NCI-H2196 treated with DMSO at 0.1 percent for 48 hours (cell line): ENCODE results near the gene DLX5.
A peak's percentile ranks its signal among the peaks of the same experiment; 100 is the strongest.
"Not testable (repeated sequence)": the region's sequence is repeated elsewhere in the genome, so short reads cannot be mapped to it uniquely, and the experiment has no call there.

Experiments
- DNase-seq: peaks from one replicate; lab custom pipeline; 2025; ENCODE audit not compliant: unreplicated experiment; lab: John Stamatoyannopoulos, UW

Gene DLX5

DNA sequence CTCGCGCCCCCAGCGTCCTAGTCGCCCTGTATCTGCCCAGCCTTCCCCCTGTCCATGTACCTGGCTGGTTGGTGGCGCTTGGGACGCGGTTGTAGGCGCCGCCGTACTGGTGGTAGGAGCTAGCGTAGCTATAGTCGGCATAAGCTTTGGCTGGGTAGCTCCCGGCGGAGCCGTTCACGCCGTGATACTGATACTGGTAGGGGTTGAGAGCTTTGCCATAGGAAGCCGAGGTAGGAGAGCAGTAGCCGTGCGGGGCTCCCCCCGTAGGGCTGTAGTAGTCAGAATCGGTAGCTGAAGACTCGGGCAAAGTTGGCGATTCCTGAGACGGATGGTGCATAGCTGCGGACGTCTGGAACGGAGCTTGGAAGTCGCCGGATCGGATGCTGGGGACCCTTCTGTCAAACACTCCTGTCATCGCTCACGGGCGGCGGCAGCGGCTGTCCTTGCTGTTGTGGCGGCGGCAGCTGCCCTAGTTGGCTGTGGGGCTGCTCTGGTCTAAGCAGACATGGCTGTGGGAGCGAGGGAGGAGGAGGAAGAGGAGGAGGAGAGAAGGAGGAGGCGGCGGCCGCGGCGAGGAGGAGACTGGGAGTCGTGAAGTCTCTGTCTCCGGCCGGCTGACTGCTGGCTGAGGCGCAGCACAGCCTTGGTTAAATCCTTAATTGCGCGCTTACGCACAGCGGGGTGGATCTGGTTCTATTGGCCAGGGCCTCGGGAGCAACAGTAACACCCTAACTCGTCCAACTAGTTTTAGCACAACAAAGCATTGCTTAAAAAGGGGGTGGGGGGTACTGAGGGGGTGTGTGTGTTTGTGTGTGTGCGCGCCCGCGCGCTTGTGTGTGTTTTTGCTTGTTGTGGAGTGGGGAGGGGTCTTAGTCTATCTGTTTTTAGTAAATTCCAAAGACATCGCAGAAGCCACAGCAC lies at the start of gene DLX5:
Gene DLX5 (minus strand): TSS at position 623 of the 921 bp plus-strand sequence. CDS start 208 bp downstream, at position 415.
- DNase-seq, result peak; percentile 20

DNA sequence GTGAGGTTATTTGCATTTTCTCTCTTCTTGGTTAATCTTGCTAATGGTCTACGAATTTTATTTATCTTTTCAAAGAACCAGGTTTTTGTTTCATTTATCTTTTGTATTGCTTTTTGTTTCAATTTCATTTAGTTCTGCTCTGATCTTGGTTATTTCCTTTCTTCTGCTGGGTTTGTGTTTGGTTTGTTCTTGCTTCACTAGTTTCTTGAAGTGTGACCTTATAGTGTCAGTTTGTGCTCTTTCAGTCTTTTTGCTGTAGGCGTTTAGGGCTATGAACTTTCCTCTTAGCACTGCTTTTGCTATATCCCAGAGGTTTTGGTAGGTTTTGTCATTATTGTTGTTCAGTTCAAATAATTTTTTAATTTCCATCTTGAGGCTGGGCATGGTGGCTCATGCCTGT lies 47.4 kb upstream of the DLX5 start:
- not testable (repeated sequence) for DNase-seq

DNA sequence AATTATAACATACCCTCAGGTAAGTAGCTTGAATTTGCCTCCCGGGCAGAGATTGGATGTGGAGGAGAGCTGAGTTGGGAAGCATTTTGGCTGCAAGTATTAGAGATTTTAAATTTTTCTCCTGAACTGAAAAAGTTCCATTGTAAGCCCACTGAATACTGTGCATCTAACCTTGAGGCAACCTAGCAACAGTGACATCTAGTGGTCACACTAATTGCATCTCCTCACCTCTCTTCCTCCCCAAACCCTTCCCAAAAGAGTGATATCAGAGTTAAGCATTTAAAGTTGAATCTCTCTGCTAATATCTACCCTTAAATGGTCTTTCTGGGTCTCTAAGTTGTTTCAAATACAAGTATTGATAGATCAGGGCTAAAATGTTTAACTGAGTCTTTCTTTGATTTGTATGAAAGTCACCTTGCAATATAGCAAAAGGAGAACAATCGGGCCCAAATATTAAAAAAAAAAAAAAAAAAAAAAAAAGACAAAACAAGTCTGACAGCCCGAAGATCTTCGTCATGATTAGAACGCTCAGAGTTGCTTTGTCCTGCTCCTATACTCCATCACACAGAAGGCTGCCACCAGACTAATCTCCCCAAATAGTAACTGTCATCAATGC lies 40.4 kb upstream of the DLX5 start:
- peak; percentile 43 for DNase-seq

DNA sequence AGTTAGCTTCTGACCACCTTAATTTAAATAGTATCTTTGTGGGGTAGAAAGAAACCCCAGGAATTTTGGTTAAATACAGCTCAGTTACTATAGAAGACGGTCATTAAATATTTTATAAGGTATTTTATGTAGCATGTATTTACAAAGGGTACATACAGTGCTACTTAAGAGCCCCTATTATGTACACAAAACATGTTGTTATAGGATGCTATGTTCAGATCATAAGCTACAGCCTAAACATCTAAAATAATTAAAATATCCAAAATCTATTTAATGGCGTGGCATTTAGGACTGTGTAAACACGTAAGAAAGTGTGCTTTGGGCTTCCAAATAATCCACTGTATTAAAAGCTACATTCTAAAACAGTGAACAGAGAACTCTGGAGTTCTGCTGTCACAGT lies 39.4 kb upstream of the DLX5 start:
- DNase-seq, result no peak

DNA sequence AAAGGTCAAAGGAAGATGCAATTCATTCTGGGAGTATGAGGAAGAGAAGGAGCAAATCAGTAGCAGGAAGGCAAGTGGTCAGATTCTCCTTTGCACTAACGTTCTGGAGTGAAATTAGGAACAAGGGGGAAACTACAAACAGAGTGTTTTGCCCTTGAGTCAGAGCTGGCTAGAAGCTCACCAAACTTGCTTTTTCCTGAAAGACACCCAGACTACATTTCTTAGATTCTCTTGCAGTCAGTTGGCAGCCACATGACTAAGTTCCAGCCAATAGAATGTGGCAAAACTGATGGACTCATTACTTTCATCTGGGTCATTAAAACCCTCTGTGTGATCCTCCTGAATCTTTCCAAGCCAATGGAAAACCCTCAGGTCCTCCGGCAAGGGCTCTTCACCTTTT lies 18.6 kb upstream of the DLX5 start:
- DNase-seq, result no peak

DNA sequence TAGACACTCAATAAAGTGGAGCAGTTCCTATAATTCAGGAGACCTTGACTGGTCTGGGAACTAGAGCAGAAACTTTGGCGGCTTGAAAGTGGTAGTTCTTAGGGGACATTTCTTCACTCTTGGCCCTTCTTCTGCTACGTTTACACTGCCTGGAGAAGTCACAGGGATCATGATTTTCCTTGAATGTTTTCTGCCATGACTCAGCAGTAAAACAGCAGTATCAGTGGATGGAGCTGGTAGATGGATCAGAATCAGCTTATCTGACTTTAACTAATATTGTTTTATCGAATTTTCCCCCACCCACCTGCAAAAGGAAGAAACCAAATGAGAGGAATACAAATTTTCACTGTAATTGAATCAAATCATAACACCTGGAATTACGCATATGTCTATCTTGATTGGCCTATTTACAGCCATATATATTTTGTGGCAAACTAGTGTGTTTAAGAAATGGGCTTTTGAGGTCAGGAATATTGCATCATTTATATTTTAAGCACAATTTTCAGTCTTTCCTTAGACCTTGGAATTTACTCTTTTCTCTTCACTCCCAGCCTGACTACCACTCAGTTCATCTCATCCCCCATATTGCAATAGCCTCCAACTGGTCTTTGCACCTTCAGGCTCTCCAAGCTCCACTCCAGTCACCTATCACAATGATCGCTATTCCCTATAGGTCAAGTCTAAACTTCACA lies 14.9 kb upstream of the DLX5 start:
- DNase-seq, result no peak

DNA sequence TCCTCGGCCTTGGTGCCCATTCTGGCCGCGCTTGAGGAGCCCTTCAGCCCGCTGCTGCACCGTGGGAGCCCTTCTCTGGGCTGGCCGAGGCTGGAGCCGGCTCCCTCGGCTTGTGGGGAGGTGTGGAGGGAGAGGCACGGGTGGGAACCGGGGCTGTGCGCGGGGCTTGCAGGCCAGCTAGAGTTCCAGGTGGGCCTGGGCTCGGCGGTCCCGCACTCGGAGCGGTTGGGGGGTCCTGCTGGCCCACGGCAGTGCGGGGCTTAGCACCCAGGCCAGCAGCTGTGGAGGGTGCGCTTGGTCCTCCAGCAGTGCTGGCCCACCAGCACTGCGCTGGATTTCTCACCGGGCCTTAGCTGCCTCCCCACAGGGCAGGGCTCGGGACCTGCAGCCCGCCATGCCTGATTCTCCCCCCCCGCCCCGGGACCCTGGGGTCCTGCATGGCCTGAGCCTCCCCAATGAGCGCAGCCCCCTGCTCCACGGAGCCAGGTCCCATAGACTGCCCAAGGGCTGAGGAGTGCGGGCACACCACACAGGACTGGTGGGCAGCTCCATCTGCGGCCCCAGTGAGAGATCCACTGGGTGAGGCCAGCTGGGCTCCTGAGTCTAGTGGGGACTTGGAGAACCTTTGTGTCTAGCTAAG lies 9.7 kb upstream of the DLX5 start:
- DNase-seq, result not testable (repeated sequence)

DNA sequence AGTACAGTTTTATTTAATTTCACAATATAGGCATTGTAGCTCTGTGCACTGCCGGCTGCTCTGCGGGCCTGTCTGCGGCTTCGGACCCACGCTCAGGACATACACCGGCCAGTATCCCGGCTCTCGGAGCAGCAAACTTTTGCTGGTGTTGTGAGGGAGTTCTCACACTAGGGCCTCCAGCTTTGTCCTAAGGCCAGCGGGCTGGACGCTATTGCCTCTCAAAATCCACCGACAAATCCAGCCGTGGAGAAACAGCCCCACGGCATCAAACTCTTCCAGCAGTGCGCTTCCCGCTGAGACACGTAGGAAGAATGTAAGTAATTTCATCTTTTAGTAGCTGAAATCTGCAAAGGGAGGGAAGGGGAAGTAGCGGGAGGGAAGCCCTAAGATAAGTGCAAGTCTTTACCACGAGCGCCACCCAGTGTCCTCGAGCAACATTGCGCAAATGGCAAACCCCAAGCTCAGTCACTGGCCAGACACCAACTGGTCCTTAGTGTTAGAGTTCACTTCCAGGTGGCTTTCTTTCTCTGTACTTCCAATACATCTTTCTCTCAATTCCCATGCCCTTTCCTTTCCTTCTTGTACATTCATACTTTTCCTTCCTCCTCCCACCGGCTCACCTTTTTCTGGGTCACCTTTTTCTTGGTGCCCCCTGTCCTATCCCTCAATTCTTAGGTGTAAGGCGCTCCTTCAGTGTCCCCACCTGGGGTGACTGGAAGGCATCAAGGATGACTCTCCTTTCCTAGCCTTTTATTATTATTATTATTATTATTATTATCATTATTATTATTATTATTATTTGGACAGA lies 3.0 kb upstream of the DLX5 start:
- DNase-seq, result peak; percentile 80

DNA sequence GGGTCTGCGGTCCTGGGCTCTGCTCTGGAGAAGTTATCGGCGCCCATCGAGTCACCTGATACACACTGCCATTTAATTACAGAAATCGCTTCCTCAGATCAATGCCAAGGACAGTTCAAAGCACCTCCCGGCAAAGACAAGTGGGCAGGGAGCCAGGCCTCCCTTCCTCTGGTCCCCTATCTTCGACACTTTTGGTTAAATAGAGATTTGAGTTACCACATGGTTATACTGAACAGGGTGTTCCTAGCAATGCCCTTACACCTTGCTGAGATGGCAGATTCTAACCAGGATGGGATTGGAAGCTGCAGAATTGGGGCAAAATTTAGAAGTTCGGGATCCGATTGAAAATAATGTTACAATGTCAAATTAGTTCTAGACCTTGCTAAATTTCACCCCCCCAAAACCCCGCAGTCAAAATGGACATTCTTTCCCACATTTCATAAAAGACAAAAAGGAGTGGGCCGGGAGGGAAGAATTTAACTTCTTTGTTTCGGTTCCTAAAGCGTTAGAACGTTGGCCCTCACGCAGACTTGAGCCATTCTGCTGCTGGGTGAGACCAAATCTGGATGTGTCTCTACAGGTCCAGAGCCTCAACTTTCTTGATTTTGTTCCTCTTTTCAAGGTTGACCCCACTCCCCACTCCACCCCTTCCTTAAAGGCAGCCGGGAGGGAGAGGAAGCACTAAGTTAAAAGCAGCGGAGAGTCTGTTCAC lies 2.2 kb upstream of the DLX5 start:
- DNase-seq, result no peak

DNA sequence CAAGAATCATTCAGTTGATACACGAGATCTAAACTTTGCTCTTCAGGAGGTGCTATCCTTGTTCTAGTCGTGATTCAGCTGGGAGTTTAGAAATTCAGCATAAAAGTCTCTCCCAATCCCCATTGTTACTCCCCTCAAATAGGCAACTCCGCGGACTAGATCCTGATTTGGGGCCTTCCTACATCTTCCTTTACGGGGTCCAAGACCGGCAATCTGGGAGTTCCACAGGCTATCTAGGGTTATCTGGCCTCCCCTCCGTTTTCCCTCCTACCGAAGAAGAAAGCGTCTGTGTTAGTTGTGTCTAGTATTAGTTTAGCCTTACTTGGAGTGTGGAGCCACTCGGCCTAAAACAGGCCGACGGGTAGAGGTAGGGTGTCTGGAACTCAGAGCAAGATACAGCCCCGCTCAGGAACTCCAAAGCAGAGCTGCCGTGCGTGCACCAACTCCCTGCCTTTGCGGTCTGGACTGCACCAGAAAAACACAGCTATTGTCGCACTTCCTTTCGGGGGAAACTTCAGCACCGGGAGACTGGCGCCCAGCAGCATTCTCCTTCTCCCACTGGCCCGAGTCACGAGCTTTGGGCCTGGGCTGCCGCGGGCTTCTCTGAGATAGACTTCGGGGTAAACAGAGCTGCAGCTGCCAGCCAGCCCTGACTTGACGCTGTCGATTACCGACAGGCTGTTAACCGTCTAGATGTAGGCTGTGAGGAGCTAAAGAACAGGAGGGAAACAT lies 1.5 kb upstream of the DLX5 start:
- no peak for DNase-seq

DNA sequence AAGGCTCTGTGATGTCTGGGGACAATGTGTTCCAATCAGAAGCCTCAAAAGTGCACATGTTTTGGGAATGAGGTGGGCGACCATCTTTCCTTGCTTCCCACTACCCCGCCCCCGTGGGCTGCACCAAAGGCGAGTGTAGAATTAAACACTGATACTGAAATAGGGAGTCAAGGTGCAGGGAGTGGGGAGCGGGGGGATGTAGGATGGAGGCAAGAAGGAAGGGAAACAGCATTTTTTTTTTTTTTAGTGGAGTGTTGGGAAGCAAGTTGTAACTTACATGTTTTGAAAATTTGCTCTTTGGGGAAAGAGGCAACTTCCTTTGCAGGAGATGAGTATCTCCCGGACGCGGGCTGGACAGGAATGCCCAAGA lies 484 bp upstream of the DLX5 start:
- DNase-seq, result no peak

DNA sequence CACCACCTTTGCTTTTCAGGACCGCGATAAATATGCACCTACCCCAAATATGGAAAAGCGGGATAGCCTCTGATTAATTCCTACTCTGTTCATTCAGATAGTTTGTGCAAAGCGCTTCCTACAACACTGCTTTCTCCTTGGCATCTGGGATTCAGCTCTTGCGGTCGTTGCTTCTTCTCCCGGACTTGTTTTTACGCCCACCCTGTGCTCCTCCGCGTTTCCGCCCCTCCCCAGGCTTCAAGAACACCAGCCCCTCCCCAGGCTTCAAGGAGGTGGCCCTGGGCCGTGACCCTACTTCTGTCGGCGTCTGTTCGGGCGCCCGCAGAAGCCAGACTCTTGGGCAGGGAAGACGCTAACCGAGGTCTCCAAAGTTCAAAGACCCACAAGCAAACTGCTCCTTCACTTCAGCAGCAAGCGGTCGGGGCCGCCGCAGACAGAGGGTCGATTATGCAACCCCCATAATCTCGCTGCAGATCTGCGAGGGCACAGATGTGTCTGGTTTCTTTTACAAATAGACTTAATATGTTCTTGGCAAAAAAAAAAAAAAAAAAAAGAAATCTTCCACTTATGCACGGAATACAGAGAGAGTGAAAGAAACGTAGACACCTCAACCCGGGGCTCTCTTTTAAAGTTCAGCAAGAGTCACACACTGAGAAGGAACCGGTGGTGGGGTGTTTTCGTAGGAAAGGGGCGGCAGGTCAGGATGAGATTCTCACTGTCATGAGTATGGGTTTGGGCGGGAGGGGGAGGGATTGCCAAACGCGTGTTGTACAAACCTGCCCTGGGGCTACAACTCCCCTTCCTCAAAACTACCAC lies 1.9 kb downstream of the DLX5 start:
- DNase-seq, result no peak

DNA sequence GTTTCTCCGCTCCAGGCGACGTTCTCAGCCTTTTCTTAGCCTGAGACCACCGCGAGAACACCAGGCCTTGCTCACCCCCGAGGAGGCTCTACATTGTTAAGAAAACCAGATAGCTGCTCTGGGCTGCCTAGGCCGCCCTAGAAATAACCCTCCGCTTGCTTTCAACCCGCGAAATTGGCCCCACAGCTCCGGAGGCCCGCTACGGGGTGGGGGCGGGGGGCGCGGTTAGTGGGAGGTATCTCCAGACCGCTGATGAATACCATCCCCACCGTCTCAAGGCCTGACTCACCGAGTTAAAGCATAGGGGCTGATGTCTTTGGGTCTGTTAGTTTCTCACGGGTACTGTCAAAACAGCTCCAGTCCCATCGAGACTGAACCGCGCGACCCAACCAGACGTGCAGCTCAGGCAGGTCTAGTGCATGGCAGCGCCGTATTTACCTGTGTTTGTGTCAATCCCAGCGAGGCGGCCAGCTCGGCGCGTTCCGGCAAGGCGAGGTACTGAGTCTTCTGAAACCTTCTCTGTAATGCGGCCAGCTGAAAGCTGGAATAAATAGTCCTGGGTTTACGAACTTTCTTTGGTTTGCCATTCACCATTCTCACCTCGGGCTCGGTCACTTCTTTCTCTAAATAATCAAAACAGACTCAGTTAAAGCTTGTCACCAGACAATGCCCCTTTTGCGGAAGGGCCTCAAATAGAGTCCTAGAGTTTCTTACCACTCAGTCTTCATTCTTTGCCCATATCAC lies 2.7 kb downstream of the DLX5 start:
- DNase-seq, result no peak

DNA sequence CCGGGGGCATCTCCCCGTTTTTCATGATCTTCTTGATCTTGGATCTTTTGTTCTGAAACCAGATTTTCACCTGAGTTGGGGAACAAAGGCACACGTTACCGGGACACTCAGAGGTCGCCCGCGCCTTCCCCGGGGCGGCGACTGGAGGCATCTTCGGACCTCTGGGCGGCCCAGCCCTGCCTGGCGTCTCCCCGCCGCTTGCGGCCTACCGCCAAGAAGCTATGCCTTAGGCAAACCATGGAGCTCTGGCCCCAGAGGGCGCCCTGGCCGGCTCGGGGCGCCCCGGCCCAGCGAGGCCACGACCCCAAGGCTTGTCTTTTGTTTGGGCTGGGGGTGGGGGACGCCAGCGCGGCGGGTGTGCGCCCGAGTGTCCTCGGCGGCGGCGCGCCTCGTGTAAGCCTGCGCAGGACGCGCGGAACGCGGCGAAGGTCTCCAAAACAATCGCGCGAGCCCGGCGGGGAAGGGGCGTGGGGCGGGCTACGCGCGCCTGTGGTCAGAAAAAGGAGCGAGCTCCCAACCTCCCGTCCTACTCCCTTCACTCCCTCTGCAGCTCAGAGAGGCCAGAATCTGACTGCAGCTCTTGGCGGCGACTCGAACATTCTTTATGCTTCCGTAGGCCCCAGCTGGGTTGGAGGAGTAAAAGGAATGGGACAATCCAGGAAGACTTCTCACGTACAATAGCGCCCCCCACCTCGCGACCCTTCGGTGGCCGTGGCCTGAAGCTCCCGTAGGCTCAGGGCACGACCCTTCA lies 3.5 kb downstream of the DLX5 start:
- no peak for DNase-seq

DNA sequence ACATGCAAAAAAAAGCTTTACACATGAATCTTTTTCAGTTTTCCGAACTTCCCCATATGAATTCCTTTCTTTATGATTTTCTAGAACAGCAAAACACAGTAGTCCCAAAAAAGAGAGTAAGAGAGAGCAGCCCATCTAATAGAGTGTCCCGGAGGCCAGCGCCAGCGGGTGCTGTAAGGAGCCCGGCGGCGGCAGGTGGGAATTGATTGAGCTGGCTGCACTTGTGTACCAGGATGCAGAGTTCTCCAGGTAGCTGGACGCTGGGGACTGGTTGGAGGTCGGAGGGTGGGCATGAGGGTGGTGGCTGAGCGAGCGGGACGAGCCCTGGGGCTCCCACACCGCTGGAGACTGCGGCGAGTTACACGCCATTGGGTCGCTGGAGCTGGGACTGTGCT lies 4.0 kb downstream of the DLX5 start:
- DNase-seq, result no peak

DNA sequence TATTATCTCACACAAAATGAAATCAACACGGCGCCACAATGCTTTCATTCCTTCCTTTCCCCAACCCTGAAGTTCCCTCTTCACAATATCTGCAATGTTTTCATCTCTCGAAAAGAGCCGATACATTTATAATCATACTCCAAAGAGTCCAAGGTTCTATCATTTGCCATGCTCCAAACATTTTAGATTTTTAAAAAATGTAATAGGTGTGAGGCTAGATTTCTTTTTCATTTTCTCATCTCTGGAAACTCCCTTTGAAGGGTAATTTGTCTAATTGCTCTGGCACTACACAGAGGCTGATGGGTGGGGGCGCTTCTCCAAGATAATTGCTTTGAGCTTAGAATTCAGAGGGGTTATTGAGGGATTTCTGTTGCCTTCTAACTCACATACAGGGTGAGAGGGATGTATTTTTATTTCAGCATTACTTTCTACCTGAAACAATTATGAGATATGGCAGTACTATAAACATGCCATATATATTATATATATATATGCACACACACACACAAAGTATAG lies 4.9 kb downstream of the DLX5 start:
- no peak for DNase-seq
